ENCODE results near the gene LENG1. TPM values are rescaled to one million over a fixed set of nuclear protein-coding genes. Genes with fewer than 3 reads are reported as not detected.

Gene LENG1
- total and polyA plus RNA-seq, 12 donors: 5.0 to 22.0 (median 9.7) TPM

DNA sequence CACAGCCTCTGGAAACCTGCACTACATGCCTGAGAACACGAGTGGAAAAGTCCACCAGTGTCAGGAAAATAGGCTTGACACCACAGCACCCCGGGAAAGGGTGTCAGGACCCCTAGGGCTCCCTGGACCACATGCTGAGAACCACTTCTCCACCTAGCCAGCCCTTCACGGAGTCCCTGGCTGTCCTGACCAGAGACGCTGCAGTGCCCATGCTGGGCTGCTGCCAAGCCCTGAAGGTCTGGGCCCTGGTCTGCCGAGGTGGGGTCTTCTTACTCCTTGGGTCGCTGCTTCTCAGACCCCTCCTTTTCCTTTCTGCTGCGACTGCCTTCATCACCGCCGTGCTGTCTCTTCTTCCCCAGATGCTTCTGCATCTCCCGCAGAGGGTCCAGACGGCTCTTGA, 3.0 kb downstream of the LENG1 start:
- intact Hi-C loops (cut with DNase I): no loop called here
- H3K36me3 ChIP-seq (replicated peaks in 1 of 2): peaks cover 0 to 66% of the 10 kb centered on the region in 2 donors
- no peaks in the 10 kb centered on the region for H3K9me3 ChIP-seq (replicated peaks in 1 of 3)
- WGBS, 4 donors: 72 to 80% (median 78%) methylated on average over 11 of the region's 11 CpGs
- peaks cover 17 to 28% of the 10 kb centered on the region in 2 donors for H3K4me1 ChIP-seq (replicated peaks in 1 of 2)
- H3K27me3 ChIP-seq: no peaks in the 10 kb centered on the region
- H3K4me3 ChIP-seq: no peak overlapping the region
- no peak for DNase-seq
- H3K27ac ChIP-seq: no peak overlapping the region
- TF ChIP-seq CTCF (IDR thresholded peaks at IDR 0.05) (no peak), POLR2A (IDR thresholded peaks at IDR 0.05) (no peak)

DNA sequence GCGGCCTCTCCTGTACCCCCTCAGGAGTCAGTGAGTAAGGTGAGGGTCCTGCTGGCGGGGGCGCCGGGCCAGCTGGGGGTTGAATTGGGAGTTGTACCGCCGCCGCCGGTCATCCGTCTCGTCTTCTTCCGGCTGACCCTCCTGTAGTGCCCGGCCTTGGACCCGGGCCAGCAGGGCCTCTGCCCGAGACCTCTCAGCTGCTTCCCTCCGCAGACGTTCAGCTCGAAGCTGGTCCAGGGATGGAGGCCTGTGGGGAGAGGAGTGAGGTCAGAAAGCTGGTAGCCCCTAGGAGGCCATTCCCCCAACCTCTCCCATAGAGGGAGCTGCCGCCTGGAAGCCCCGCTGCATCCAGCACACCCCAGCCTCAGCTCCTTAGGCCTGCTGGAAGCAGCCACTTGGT, 3.8 kb downstream of the LENG1 start:
- TF ChIP-seq CTCF (IDR thresholded peaks at IDR 0.05) (no peak), POLR2A (IDR thresholded peaks at IDR 0.05) (no peak)
- WGBS, 4 donors: 47 to 57% (median 47%) methylated on average over 4 to 19 of the region's 19 CpGs; no CpG with 5 or more reads in 1 of the 4 donors
- Histone ChIP-seq H3K9me3 (replicated peaks in 1 of 3) (no peaks in the 10 kb centered on the region), H3K4me1 (replicated peaks in 1 of 2) (peaks cover 16 to 20% of the 10 kb centered on the region in 2 donors), H3K4me3 (no peak overlapping the region), H3K36me3 (replicated peaks in 1 of 2) (peaks cover 0 to 74% of the 10 kb centered on the region in 2 donors), H3K27ac (peak overlapping the region in 2 of 5 donors; percentile 3 to 6), H3K27me3 (no peaks in the 10 kb centered on the region)
- intact Hi-C loops (cut with DNase I): no loop called here
- DNase-seq: peak in 1 of 7 donors; percentile 48

GRCh38 chr19:54154603-54155345, 4.7 kb downstream of the LENG1 start:
- no peaks in the 10 kb centered on the region for H3K9me3 ChIP-seq (replicated peaks in 1 of 3)
- H3K36me3 ChIP-seq (replicated peaks in 1 of 2): peaks cover 0 to 83% of the 10 kb centered on the region in 2 donors
- 68 to 81% (median 74%) methylated on average over 14 to 18 of the region's 18 CpGs for WGBS, 4 donors
- H3K4me3 ChIP-seq: no peak overlapping the region
- H3K4me1 ChIP-seq (replicated peaks in 1 of 2): peaks cover 8 to 13% of the 10 kb centered on the region in 2 donors
- DNase-seq: no peak
- TF ChIP-seq POLR2A (IDR thresholded peaks at IDR 0.05) (no peak), CTCF (IDR thresholded peaks at IDR 0.05) (no peak)
- peak overlapping the region in 2 of 5 donors; percentile 3 to 6 for H3K27ac ChIP-seq
- intact Hi-C loops (cut with DNase I): no loop called here
- no peaks in the 10 kb centered on the region for H3K27me3 ChIP-seq

- Histone ChIP-seq H3K36me3 (replicated peaks in 1 of 2) (peaks cover 0 to 93% of the 10 kb centered on the region in 2 donors), H3K4me1 (replicated peaks in 1 of 2) (peaks cover 7 to 10% of the 10 kb centered on the region in 2 donors), H3K27ac (peak overlapping the region in 1 of 5 donors; percentile 30), H3K27me3 (no peaks in the 10 kb centered on the region), H3K9me3 (replicated peaks in 1 of 3) (no peaks in the 10 kb centered on the region), H3K4me3 (no peak overlapping the region)
- peak in 1 of 7 donors; percentile 34 for DNase-seq
- intact Hi-C loops (cut with DNase I): no loop called here
- WGBS, 4 donors: 83 to 89% (median 88%) methylated on average over 8 to 10 of the region's 10 CpGs; no CpG with 5 or more reads in 1 of the 4 donors
- TF ChIP-seq CTCF (IDR thresholded peaks at IDR 0.05): no peak
- TF ChIP-seq POLR2A (IDR thresholded peaks at IDR 0.05): no peak
Measured at GRCh38 chr19:54153731-54154326, 5.7 kb downstream of the LENG1 start.
